Tibial nerve (tissue), 4 donors: ENCODE data around the gene KRT6B.

ENCODE experiments used
- CTCF ChIP-seq, 5 experiments: fragments of 200-600 bp in 3 of 5; fragments of 450-650 bp in 2 of 5; sonication (generic) in 3 of 5; IDR thresholded peaks; one replicate each; pipeline ENCODE4 v1.5.1; 2016 to 2019; ENCODE audit warnings: antibody characterized with exemption in 5 of 5, mild to moderate bottlenecking in 3 of 5, moderate library complexity in 2 of 5
- EP300 ChIP-seq, 2 donors: sonication (generic); formaldehyde crosslinking; IDR thresholded peaks; one replicate each; pipeline ENCODE4 v1.6.1; 2017; ENCODE audit warnings: antibody characterized with exemption in 2 of 2, mild to moderate bottlenecking in 1 of 2
- POLR2A ChIP-seq, 2 donors: fragments of 450-650 bp; IDR thresholded peaks; one replicate each; pipeline ENCODE4 v1.6.1; 2017; ENCODE audit warnings: antibody characterized with exemption in 2 of 2, mild to moderate bottlenecking in 2 of 2, moderate library complexity in 2 of 2

- no peak for TF ChIP-seq CTCF (IDR thresholded peaks at IDR 0.05)
- no peak for TF ChIP-seq POLR2A (IDR thresholded peaks at IDR 0.05)
- TF ChIP-seq EP300 (IDR thresholded peaks at IDR 0.05), result no peak
These were observed 11.1 kb downstream of the KRT6B start for GRCh38 chr12:52440821-52441319.
